ENCODE data around the gene SNCA. TPM values are rescaled to one million over a fixed set of nuclear protein-coding genes. Genes with fewer than 3 reads are reported as not detected.

Gene SNCA
- polyA plus RNA-seq, 2 of the 4 experiments (the other 2 are of a cell fraction), result 0.13 to 0.37 TPM

- WGBS (ENCODE audit: missing lambda C conversion rate), result 5% methylated on average over 1 of the region's 1 CpG
- ChIA-PET CTCF (interaction anchor here (1.3 kb wide), 1 partner anchor 238 kb away, joined by 3 read pairs; no protein-coding TSS in a partner anchor), POLR2A (no interaction called here)
- no peak for DNase-seq (ENCODE audit: low read depth in 1 of 2, low spot score in 1 of 2)
- no peak overlapping the region for H3K27ac ChIP-seq
- no peak for ATAC-seq
- no peak overlapping the region for H3K4me2 ChIP-seq
- no peaks in the 10 kb centered on the region for H3K9me3 ChIP-seq
- TF ChIP-seq RNF2 (IDR thresholded peaks at IDR 0.05; ENCODE audit: borderline replicate concordance, low read depth) (no peak), CHD4 (IDR thresholded peaks at IDR 0.05; ENCODE audit: borderline replicate concordance) (no peak), PHF8 (IDR thresholded peaks at IDR 0.05; ENCODE audit: borderline replicate concordance, low read depth) (no peak), RARB (CRISPR knock-in tag; IDR thresholded peaks at IDR 0.05) (no peak)
- no peaks in the 10 kb centered on the region for H3K4me1 ChIP-seq
- FAIRE-seq, result no peak
- H3K4me3 ChIP-seq, result no peak overlapping the region
Measured at GRCh38 chr4:89878611-89879010, 41.6 kb upstream of the SNCA start.

DNA sequence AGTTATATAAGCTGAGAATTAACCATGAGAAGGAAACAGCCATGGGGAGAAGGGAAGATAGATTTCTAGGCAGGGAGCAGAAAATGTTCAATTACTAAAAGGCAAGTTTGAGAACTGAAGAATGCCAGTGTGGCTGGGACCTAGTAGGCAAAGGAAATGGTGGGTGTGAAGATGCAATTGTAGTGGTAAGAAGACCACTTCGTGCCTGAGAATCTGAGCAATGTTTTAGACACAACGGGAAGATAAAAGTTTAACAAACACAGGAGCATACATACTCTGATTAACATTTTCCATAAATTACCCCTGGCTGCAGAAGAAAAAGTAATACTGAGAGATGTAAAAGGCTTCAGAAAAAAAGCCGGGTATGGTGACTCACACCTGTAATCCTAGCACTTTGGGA is 39.6 kb upstream of the SNCA start:
- H3K4me2 ChIP-seq, result no peak overlapping the region
- no peaks in the 10 kb centered on the region for H3K4me1 ChIP-seq
- ChIA-PET POLR2A (no interaction called here), CTCF (no interaction called here)
- TF ChIP-seq RCOR1 (IDR thresholded peaks at IDR 0.05; ENCODE audit: low read depth, low read length) (no peak), ZC3H11A (IDR thresholded peaks at IDR 0.05) (no peak), RAD21 (conservative IDR thresholded peaks at IDR 0.05 in 1 of 2, IDR thresholded peaks at IDR 0.05 in 1 of 2) (no peak), RFX5 (IDR thresholded peaks at IDR 0.05) (no peak), PHF8 (IDR thresholded peaks at IDR 0.05; ENCODE audit: borderline replicate concordance, low read depth) (no peak), HEYL (CRISPR knock-in tag; IDR thresholded peaks at IDR 0.05) (no peak), TFCP2L1 (CRISPR knock-in tag; IDR thresholded peaks at IDR 0.05) (no peak), NPAS2 (CRISPR knock-in tag; IDR thresholded peaks at IDR 0.05; ENCODE audit: borderline replicate concordance) (no peak), JUNB (IDR thresholded peaks at IDR 0.05) (no peak), ZSCAN20 (CRISPR knock-in tag; IDR thresholded peaks at IDR 0.05) (no peak), NFE2L2 (conservative IDR thresholded peaks at IDR 0.05; ENCODE audit: low read length) (no peak), HOXB5 (CRISPR knock-in tag; IDR thresholded peaks at IDR 0.05) (no peak), CBX2 (IDR thresholded peaks at IDR 0.05; ENCODE audit: borderline replicate concordance, low read depth) (no peak), RARB (CRISPR knock-in tag; IDR thresholded peaks at IDR 0.05) (no peak)
- TF ChIP-seq, protein P1, sequence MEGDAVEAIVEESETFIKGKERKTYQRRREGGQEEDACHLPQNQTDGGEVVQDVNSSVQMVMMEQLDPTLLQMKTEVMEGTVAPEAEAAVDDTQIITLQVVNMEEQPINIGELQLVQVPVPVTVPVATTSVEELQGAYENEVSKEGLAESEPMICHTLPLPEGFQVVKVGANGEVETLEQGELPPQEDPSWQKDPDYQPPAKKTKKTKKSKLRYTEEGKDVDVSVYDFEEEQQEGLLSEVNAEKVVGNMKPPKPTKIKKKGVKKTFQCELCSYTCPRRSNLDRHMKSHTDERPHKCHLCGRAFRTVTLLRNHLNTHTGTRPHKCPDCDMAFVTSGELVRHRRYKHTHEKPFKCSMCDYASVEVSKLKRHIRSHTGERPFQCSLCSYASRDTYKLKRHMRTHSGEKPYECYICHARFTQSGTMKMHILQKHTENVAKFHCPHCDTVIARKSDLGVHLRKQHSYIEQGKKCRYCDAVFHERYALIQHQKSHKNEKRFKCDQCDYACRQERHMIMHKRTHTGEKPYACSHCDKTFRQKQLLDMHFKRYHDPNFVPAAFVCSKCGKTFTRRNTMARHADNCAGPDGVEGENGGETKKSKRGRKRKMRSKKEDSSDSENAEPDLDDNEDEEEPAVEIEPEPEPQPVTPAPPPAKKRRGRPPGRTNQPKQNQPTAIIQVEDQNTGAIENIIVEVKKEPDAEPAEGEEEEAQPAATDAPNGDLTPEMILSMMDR (IDR thresholded peaks at IDR 0.05), result no peak
- H3K4me3 ChIP-seq, result no peak overlapping the region
- no peak overlapping the region for H3K27ac ChIP-seq
- FAIRE-seq, result no peak
- H3K9me3 ChIP-seq, result no peaks in the 10 kb centered on the region
- ATAC-seq, result no peak
- 34% methylated on average over 3 of the region's 3 CpGs for WGBS (ENCODE audit: missing lambda C conversion rate)
- DNase-seq (ENCODE audit: low read depth in 1 of 2, low spot score in 1 of 2), result no peak

GRCh38 chr4:89871211-89871610 is 34.2 kb upstream of the SNCA start:
- H3K27ac ChIP-seq, result no peak overlapping the region
- POLR2A ChIA-PET, result no interaction called here
- CTCF ChIA-PET, result interaction anchor here (0.6 kb wide), 1 partner anchor 11 kb away, joined by 3 read pairs; no protein-coding TSS in a partner anchor
- ATAC-seq, result no peak
- H3K4me3 ChIP-seq, result no peak overlapping the region
- no peaks in the 10 kb centered on the region for H3K4me1 ChIP-seq
- TF ChIP-seq POLR2AphosphoS2 (conservative IDR thresholded peaks at IDR 0.05; ENCODE audit: low read length) (no peak), RNF2 (IDR thresholded peaks at IDR 0.05; ENCODE audit: borderline replicate concordance, low read depth) (no peak), CHD4 (IDR thresholded peaks at IDR 0.05; ENCODE audit: borderline replicate concordance) (no peak), REST (IDR thresholded peaks at IDR 0.05) (no peak), FOXS1 (CRISPR knock-in tag; IDR thresholded peaks at IDR 0.05) (no peak), TP53 (CRISPR knock-in tag; IDR thresholded peaks at IDR 0.05) (no peak), NFE2L2 (conservative IDR thresholded peaks at IDR 0.05; ENCODE audit: low read length) (no peak), ZSCAN20 (CRISPR knock-in tag; IDR thresholded peaks at IDR 0.05) (no peak), ZFP36 (IDR thresholded peaks at IDR 0.05; ENCODE audit: borderline replicate concordance, partially characterized antibody) (no peak), RAD21 (conservative IDR thresholded peaks at IDR 0.05 in 1 of 2, IDR thresholded peaks at IDR 0.05 in 1 of 2) (no peak), NPAS2 (CRISPR knock-in tag; IDR thresholded peaks at IDR 0.05; ENCODE audit: borderline replicate concordance) (no peak), HOXB13 (CRISPR knock-in tag; IDR thresholded peaks at IDR 0.05; ENCODE audit: low read depth) (no peak), EP300 (IDR thresholded peaks at IDR 0.05) (no peak), CBX2 (IDR thresholded peaks at IDR 0.05; ENCODE audit: borderline replicate concordance, low read depth) (no peak), KDM1A (IDR thresholded peaks at IDR 0.05; ENCODE audit: low read depth) (no peak), MAZ (IDR thresholded peaks at IDR 0.05; ENCODE audit: borderline replicate concordance, low read depth, low read length) (no peak)
- TF ChIP-seq, protein P2, sequence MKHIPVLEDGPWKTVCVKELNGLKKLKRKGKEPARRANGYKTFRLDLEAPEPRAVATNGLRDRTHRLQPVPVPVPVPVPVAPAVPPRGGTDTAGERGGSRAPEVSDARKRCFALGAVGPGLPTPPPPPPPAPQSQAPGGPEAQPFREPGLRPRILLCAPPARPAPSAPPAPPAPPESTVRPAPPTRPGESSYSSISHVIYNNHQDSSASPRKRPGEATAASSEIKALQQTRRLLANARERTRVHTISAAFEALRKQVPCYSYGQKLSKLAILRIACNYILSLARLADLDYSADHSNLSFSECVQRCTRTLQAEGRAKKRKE (CRISPR knock-in tag; IDR thresholded peaks at IDR 0.05; ENCODE audit: low read depth), result no peak
- no peak for DNase-seq (ENCODE audit: low read depth in 1 of 2, low spot score in 1 of 2)
- 50% methylated on average over 1 of the region's 1 CpG for WGBS (ENCODE audit: missing lambda C conversion rate)
- no peaks in the 10 kb centered on the region for H3K9me3 ChIP-seq
- H3K4me2 ChIP-seq, result no peak overlapping the region
- FAIRE-seq, result no peak
